HepG2 (cell line): Measurements from ENCODE around the gene GPR179. TPM values are rescaled to one million over a fixed set of nuclear protein-coding genes. Genes with fewer than 3 reads are reported as not detected.

Experiments used
- ARNT2 ChIP-seq: sonication (generic); formaldehyde crosslinking; IDR thresholded peaks from 2 replicates; pipeline ENCODE4 v1.8.0; 2022; ENCODE audit warnings: mild to moderate bottlenecking, low read depth, missing genetic modification reagents, moderate library complexity
- CENPX ChIP-seq: sonication (generic); formaldehyde crosslinking; IDR thresholded peaks from 2 replicates; pipeline ENCODE4 v1.9.0; 2021; ENCODE audit warnings: mild to moderate bottlenecking, missing genetic modification reagents, moderate library complexity
- DNMT1 ChIP-seq: sonication (generic); formaldehyde crosslinking; IDR thresholded peaks from 2 replicates; pipeline ENCODE4 v1.5.1; 2020; ENCODE audit warnings: mild to moderate bottlenecking, missing genetic modification reagents
- EZH2 ChIP-seq: conservative IDR thresholded peaks from 2 replicates; pipeline ENCODE4 v1.6.1; 2012; ENCODE audit warnings: mild to moderate bottlenecking, low read depth, low read length, moderate library complexity
- KDM3A ChIP-seq: IDR thresholded peaks from 2 replicates; pipeline ENCODE4 v1.6.1; 2018; ENCODE audit warnings: low read depth, missing compliant biosample characterization
- NFAT5 ChIP-seq: sonication (generic); formaldehyde crosslinking; IDR thresholded peaks from 2 replicates; pipeline ENCODE4 v1.4.0; 2020; ENCODE audit warnings: missing genetic modification reagents
- ZBTB21 ChIP-seq: sonication (generic); formaldehyde crosslinking; IDR thresholded peaks from 2 replicates; pipeline ENCODE4 v1.4.0; 2020; ENCODE audit warnings: missing genetic modification reagents
- ZNF333 ChIP-seq: sonication (generic); formaldehyde crosslinking; IDR thresholded peaks from 2 replicates; pipeline ENCODE4 v1.4.0; 2020; ENCODE audit warnings: mild to moderate bottlenecking, missing genetic modification reagents, borderline replicate concordance
- ZNF350 ChIP-seq: sonication (generic); formaldehyde crosslinking; IDR thresholded peaks from 2 replicates; pipeline ENCODE4 v1.4.0; 2020; ENCODE audit warnings: mild to moderate bottlenecking, low read depth, missing genetic modification reagents, borderline replicate concordance
- ZNF746 ChIP-seq: sonication (generic); formaldehyde crosslinking; IDR thresholded peaks from 2 replicates; pipeline ENCODE4 v1.8.0; 2022; ENCODE audit warnings: mild to moderate bottlenecking, missing genetic modification reagents
- polyA plus RNA-seq, 8 experiments: library from polyadenylated mRNA; depleted of rRNA in 3 of 8; stranded (reverse) in 7 of 8; unstranded in 1 of 8; fragments of >200 nt; fragmentation: Illumina TruSeq in 4 of 8; extraction: Trizol in 4 of 8; gene quantifications; 2 replicates each; pipeline versions ENCODE4 v1.2.1 to v1.2.3, GENCODE V29; 2011 to 2016; ENCODE audit warnings: low read depth in 4 of 8, missing spikeins in 1 of 8, mixed read lengths in 1 of 8; ENCODE audit not compliant: insufficient read depth in 1 of 8
- total RNA-seq, 5 experiments: library from RNA; depleted of rRNA; stranded (reverse); fragments of >200 nt; fragmentation: Illumina TruSeq; extraction: Trizol; gene quantifications; 2 replicates each; pipeline ENCODE4 v1.2.3, GENCODE V29; 2016; ENCODE audit warnings: low read depth in 1 of 5
- TF ChIP-seq, protein P1 (sequence below): IDR thresholded peaks from 2 replicates; pipeline ENCODE4 v1.6.1; 2016; ENCODE audit warnings: low read depth, control low read depth
- TF ChIP-seq, protein P2 (sequence below): sonication (generic); formaldehyde crosslinking; IDR thresholded peaks from 2 replicates; pipeline ENCODE4 v1.4.0; 2020; ENCODE audit warnings: missing genetic modification reagents
- TF ChIP-seq, protein P3 (sequence below): sonication (generic); formaldehyde crosslinking; conservative IDR thresholded peaks from 2 replicates; pipeline ENCODE4 v1.5.0; 2020; ENCODE audit warnings: missing genetic modification reagents

The GPR179 gene
- total and polyA plus RNA-seq, 2 of the 13 experiments (the other 11 are each of a cell fraction or from before 2014, with no cell fraction given): 0.03 TPM; not detected in 1

DNA sequence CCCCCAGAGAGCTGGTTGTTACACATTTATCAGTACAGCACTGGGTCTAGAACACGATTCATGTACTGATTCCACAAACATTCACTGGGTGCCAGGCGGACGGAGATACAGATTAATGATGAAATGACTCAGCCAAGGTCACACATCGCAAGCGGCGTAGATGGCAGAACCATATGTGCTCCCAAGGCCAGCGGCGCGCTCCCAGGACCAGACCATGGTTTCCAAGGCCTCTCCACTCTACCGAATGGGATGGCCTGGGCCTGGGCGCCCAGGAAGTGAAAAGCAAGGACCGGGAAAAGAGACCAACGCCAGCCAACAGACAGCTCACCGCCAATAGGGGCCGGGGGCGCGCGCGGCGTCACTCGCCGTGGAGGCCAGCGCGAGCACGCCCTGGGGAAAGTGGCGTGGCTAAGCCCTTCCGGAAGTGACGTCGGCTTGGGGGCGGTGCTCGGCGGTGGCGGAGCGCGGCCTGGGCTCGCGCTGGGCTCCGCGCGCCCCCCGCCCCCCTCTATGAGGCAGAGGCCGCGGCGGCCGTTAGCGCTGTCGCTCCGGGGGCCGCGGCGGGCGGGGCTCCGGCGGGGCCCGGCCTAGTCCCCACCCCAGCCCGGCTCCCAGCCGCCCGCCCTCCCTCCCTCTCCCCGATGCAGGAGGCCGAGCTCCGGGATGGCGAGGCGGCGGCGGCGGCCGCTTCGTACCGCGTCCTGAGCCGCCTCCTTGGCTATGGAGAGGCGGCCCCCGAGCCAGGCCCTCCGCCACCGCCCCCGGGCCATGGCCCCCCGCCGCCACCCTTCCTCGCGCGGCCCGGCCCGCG, 7.9 kb upstream of the GPR179 start, which contains the start of gene SOCS7 (continued):
- TF ChIP-seq, protein P1, sequence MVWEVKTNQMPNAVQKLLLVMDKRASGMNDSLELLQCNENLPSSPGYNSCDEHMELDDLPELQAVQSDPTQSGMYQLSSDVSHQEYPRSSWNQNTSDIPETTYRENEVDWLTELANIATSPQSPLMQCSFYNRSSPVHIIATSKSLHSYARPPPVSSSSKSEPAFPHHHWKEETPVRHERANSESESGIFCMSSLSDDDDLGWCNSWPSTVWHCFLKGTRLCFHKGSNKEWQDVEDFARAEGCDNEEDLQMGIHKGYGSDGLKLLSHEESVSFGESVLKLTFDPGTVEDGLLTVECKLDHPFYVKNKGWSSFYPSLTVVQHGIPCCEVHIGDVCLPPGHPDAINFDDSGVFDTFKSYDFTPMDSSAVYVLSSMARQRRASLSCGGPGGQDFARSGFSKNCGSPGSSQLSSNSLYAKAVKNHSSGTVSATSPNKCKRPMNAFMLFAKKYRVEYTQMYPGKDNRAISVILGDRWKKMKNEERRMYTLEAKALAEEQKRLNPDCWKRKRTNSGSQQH (CRISPR knock-in tag): peak; percentile 95; the same call in 1 of the 2 replicates
- TF ChIP-seq ZNF350 (CRISPR knock-in tag) (peak; percentile 81), CENPX (CRISPR knock-in tag) (no peak), ZNF746 (CRISPR knock-in tag) (peak; percentile 44), NFAT5 (peak; percentile 76), EZH2 (no peak), ZBTB21 (CRISPR knock-in tag) (0 out of 2 replicates have a peak, but pooled peaks have one; percentile 20), KDM3A (CRISPR knock-in tag) (0 out of 2 replicates have a peak, but pooled peaks have one; percentile 82), ARNT2 (CRISPR knock-in tag) (no peak; the same call in 1 of the 2 replicates), DNMT1 (CRISPR knock-in tag) (no peak), ZNF333 (CRISPR knock-in tag) (no peak)
- TF ChIP-seq, protein P2, sequence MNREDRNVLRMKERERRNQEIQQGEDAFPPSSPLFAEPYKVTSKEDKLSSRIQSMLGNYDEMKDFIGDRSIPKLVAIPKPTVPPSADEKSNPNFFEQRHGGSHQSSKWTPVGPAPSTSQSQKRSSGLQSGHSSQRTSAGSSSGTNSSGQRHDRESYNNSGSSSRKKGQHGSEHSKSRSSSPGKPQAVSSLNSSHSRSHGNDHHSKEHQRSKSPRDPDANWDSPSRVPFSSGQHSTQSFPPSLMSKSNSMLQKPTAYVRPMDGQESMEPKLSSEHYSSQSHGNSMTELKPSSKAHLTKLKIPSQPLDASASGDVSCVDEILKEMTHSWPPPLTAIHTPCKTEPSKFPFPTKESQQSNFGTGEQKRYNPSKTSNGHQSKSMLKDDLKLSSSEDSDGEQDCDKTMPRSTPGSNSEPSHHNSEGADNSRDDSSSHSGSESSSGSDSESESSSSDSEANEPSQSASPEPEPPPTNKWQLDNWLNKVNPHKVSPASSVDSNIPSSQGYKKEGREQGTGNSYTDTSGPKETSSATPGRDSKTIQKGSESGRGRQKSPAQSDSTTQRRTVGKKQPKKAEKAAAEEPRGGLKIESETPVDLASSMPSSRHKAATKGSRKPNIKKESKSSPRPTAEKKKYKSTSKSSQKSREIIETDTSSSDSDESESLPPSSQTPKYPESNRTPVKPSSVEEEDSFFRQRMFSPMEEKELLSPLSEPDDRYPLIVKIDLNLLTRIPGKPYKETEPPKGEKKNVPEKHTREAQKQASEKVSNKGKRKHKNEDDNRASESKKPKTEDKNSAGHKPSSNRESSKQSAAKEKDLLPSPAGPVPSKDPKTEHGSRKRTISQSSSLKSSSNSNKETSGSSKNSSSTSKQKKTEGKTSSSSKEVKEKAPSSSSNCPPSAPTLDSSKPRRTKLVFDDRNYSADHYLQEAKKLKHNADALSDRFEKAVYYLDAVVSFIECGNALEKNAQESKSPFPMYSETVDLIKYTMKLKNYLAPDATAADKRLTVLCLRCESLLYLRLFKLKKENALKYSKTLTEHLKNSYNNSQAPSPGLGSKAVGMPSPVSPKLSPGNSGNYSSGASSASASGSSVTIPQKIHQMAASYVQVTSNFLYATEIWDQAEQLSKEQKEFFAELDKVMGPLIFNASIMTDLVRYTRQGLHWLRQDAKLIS (CRISPR knock-in tag): peak; percentile 73; the same call in 1 of the 2 replicates
- TF ChIP-seq, protein P3, sequence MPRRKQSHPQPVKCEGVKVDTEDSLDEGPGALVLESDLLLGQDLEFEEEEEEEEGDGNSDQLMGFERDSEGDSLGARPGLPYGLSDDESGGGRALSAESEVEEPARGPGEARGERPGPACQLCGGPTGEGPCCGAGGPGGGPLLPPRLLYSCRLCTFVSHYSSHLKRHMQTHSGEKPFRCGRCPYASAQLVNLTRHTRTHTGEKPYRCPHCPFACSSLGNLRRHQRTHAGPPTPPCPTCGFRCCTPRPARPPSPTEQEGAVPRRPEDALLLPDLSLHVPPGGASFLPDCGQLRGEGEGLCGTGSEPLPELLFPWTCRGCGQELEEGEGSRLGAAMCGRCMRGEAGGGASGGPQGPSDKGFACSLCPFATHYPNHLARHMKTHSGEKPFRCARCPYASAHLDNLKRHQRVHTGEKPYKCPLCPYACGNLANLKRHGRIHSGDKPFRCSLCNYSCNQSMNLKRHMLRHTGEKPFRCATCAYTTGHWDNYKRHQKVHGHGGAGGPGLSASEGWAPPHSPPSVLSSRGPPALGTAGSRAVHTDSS: no peak
